Activated CD4-positive, alpha-beta T cell treated with anti-CD3 and anti-CD28 coated beads, Interleukin-2, amount 10 ng/mL, durations not matched to agents 7 days and 5 days (primary cell): ENCODE measurements around the gene MAT2A. TPM values are rescaled to one million over a fixed set of nuclear protein-coding genes. Genes with fewer than 3 reads are reported as not detected.
"Not testable (repeated sequence)": the region's sequence is repeated elsewhere in the genome, so short reads cannot be mapped to it uniquely, and the experiment has no call there.

Experiments
- CTCF ChIA-PET: fragments of 350-600 bp; sonication (Branson Sonifier 250); formaldehyde crosslinking; loops from one replicate; lab custom pipeline; 2021; ENCODE audit warnings: antibody characterized with exemption; lab: Charles Lee
- POLR2A ChIA-PET: fragments of 350-600 bp; sonication (Branson Sonifier 250); formaldehyde crosslinking; loops from one replicate; lab custom pipeline; 2021; ENCODE audit warnings: antibody characterized with exemption; lab: Charles Lee
- DNase-seq: peaks from one replicate; pipeline ENCODE4 v3.0.0-alpha.2; 2020
- H3K27ac Mint-ChIP-seq: one replicate; pipeline ENCODE4 v1.8.0; 2021; ENCODE audit warnings: mild to moderate bottlenecking, moderate library complexity, mixed read lengths
- H3K27me3 Mint-ChIP-seq: one replicate; pipeline ENCODE4 v1.8.0; 2021; ENCODE audit warnings: mixed read lengths
- H3K36me3 Mint-ChIP-seq: one replicate; pipeline ENCODE4 v1.8.0; 2021; ENCODE audit warnings: low read depth, mixed read lengths
- H3K4me1 Mint-ChIP-seq: one replicate; pipeline ENCODE4 v1.8.0; 2021; ENCODE audit warnings: mixed read lengths
- H3K4me3 Mint-ChIP-seq: one replicate; pipeline ENCODE4 v1.8.0; 2021; ENCODE audit warnings: mild to moderate bottlenecking, moderate library complexity, mixed read lengths
- H3K9me3 Mint-ChIP-seq: one replicate; pipeline ENCODE4 v1.8.0; 2021; ENCODE audit warnings: mixed read lengths
- total RNA-seq, 2 experiments: library from RNA; stranded (reverse); gene quantifications; one replicate each; pipeline ENCODE4 v1.2.3, GENCODE V29; 2021

The MAT2A gene
- total RNA-seq, 2 experiments from 2014 or later = 263 to 269 TPM

DNA sequence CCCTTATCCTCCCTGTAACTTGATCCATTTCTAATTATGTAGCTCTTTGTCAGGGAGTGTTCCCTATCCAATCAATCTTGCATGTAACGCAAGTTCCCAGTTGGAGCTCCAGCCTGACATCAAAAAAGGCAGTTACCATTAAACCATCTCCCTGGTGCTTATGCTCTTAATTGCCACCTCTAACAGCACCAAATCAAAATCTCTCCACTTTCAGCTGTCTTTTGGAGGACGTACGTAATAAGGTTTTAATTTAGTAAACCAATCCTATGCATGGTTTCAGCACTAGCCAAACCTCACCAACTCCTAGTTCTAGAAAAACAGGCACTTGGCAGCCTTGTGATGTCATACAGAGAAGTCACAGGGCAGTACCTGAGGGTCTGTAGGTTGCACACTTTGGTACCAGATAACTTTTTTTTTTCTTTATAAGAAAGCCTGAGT is 5.3 kb downstream of the MAT2A start:
- Mint-ChIP-seq H3K36me3 (peaks cover 78% of the 10 kb centered on the region), H3K4me1 (peaks cover 39% of the 10 kb centered on the region)
- not testable (repeated sequence) for H3K27ac Mint-ChIP-seq, H3K27me3 Mint-ChIP-seq, H3K4me3 Mint-ChIP-seq, H3K9me3 Mint-ChIP-seq, DNase-seq
- CTCF ChIA-PET = interaction anchor here (0.7 to 2.4 kb wide), 6 partner anchors 101 to 153 kb away, joined by 3 to 5 read pairs (median 3); no protein-coding TSS in a partner anchor
- POLR2A ChIA-PET = interaction anchor here (0.6 kb wide), 1 partner anchor 39 kb away, joined by 4 read pairs; no protein-coding TSS in a partner anchor

DNA sequence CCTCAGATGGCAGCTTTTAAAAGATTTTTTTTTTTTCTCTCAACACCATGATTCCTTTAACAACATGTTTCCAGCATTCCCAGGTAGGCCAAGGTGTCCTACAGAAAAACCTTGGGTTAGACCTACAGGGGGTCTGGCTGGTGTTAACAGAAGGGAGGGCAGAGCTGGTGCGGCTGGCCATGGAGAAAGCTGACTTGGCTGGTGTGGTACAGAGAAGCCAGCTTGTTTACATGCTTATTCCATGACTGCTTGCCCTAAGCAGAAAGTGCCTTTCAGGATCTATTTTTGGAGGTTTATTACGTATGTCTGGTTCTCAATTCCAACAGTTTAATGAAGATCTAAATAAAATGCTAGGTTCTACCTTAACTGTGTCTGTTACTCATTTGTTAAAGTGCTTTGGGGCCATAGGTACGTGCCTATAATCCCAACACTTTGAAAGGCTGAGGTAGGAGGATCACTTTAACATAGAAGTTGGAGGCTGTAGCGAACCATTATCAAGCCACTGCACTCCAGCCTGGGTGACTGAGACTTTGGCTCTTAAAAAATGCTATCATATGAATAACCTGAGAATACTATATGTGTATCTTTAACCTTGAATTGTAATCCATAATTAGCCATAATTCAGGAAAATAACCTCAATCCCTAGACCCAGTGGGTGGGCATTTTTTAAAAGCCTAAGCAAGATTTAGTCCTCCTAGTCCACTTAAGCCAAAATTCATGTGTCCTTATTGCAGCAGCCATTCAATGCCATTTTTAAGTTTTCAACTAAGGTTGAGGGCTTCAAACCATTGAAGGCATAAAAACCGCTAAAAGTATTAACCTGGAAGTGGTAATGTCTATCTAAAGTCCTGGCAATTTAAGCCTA is 6.2 kb downstream of the MAT2A start:
- H3K9me3 Mint-ChIP-seq, H3K27ac Mint-ChIP-seq, H3K27me3 Mint-ChIP-seq, DNase-seq, H3K4me3 Mint-ChIP-seq: not testable (repeated sequence)
- Mint-ChIP-seq H3K4me1 (peaks cover 39% of the 10 kb centered on the region), H3K36me3 (peaks cover 76% of the 10 kb centered on the region)
- ChIA-PET CTCF (interaction anchor here (0.8 to 2.4 kb wide), 8 partner anchors 41 to 190 kb away, joined by 3 to 5 read pairs (median 3); no protein-coding TSS in a partner anchor), POLR2A (interaction anchor here (0.6 to 1.1 kb wide), 2 partner anchors 11 to 491 kb away, joined by 4 read pairs; no protein-coding TSS in a partner anchor)

DNA sequence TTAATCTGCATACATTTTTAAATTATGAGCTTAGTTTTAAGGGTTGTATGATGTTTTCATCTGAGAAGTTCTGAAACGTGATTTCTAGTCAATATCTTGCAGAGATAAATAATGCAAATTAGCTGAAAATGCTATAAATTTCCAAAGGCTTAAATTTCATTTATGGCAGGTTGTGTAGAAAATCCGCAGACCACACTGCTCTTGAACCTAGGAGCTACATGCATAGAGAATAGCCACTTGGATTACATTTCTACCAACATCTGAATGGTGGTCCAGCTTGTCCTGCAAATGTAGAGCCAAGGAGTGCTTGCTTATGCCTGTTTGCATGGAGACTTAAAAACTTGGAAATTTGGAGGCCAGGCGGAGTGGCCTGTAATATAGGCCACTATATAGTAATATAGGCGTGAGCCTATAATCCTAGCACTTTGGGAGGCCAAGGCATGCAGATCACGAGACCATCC is 6.8 kb downstream of the MAT2A start:
- POLR2A ChIA-PET = interaction anchor here (0.6 to 1.1 kb wide), 3 partner anchors 11 to 923 kb away, joined by 3 to 4 read pairs (median 4); no protein-coding TSS in a partner anchor
- no peak for DNase-seq
- Mint-ChIP-seq H3K4me3 (no peak overlapping the region), H3K4me1 (peaks cover 33% of the 10 kb centered on the region), H3K9me3 (no peaks in the 10 kb centered on the region), H3K27ac (no peak overlapping the region), H3K27me3 (no peaks in the 10 kb centered on the region), H3K36me3 (peaks cover 72% of the 10 kb centered on the region)
- CTCF ChIA-PET = interaction anchor here (0.8 to 2.4 kb wide), 5 partner anchors 41 to 191 kb away, joined by 3 to 5 read pairs (median 4); no protein-coding TSS in a partner anchor

GRCh38 chr2:85547089-85547858 is 8.3 kb downstream of the MAT2A start:
- H3K4me1 Mint-ChIP-seq = peaks cover 23% of the 10 kb centered on the region
- peaks cover 72% of the 10 kb centered on the region for H3K36me3 Mint-ChIP-seq
- no peaks in the 10 kb centered on the region for H3K27me3 Mint-ChIP-seq
- no peak for DNase-seq
- no peak overlapping the region for H3K27ac Mint-ChIP-seq
- ChIA-PET CTCF (interaction anchor here (0.9 to 5.2 kb wide), 3 partner anchors 15 to 156 kb away, joined by 3 to 44 read pairs (median 3); partner anchors contain the start of gene GGCX), POLR2A (no interaction called here)
- no peak overlapping the region for H3K4me3 Mint-ChIP-seq
- no peaks in the 10 kb centered on the region for H3K9me3 Mint-ChIP-seq

GRCh38 chr2:85547859-85548607 is 9.1 kb downstream of the MAT2A start:
- H3K36me3 Mint-ChIP-seq = peaks cover 66% of the 10 kb centered on the region
- H3K9me3 Mint-ChIP-seq = no peaks in the 10 kb centered on the region
- ChIA-PET CTCF (interaction anchor here (0.8 to 6.7 kb wide), 7 partner anchors 7 to 157 kb away, joined by 3 to 65 read pairs (median 3); partner anchors contain the start of genes C2orf68, GGCX, MAT2A and SH2D6), POLR2A (interaction anchor here (0.6 to 0.7 kb wide), 2 partner anchors 64 to 140 kb away, joined by 3 to 5 read pairs; no protein-coding TSS in a partner anchor)
- no peaks in the 10 kb centered on the region for H3K27me3 Mint-ChIP-seq
- H3K4me1 Mint-ChIP-seq = peaks cover 17% of the 10 kb centered on the region
- H3K27ac Mint-ChIP-seq = peak overlapping the region; percentile 65
- DNase-seq = no peak
- no peak overlapping the region for H3K4me3 Mint-ChIP-seq

DNA sequence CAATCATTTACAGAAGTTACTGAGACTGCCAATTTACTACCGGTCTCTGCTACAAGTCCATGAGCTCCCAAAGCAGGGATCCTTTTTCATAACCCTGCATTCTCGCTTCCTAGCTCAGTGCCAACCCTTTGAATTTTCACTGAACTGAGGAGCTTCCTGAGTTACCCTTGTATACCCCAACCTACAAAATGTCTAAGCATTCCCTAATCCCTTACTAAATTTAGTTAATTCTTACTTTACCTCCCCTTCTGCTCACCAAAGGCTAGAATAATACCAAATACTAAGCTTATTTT is 9.6 kb downstream of the MAT2A start:
- H3K36me3 Mint-ChIP-seq = peaks cover 61% of the 10 kb centered on the region

DNA sequence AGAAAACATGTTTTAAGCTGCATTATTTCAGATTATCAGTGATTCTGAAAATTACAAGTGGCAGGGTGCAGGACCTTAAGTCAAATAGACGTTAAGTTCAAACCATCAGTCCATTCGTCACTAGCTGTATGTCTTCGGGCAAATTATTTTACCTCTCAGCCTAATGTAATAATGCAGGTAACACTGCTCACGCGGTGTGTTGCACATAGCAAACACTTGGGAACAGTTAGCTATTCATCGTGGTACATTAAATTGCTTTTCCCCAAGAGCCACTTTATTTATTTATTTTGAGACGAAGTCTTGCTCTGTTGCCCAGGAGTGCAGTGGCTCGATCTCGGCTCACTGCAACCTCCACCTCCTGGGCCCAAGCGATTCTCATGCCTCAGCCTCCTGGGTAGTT is 10.1 kb downstream of the MAT2A start:
- H3K9me3 Mint-ChIP-seq = no peaks in the 10 kb centered on the region
- H3K27me3 Mint-ChIP-seq = no peaks in the 10 kb centered on the region
- H3K36me3 Mint-ChIP-seq = peaks cover 56% of the 10 kb centered on the region
- ChIA-PET CTCF (interaction anchor here (0.7 to 6.7 kb wide), 8 partner anchors 8 to 157 kb away, joined by 3 to 65 read pairs (median 4); partner anchors contain the start of genes C2orf68, GGCX, MAT2A and SH2D6), POLR2A (no interaction called here)
- peak overlapping the region; percentile 57 for H3K27ac Mint-ChIP-seq
- DNase-seq = no peak
- H3K4me3 Mint-ChIP-seq = no peak overlapping the region
- peaks cover 9% of the 10 kb centered on the region for H3K4me1 Mint-ChIP-seq

More for the DNA sequence above, 9.6 kb downstream of the MAT2A start:
- H3K4me3 Mint-ChIP-seq = no peak overlapping the region
- H3K27ac Mint-ChIP-seq = peak overlapping the region; percentile 57
- peaks cover 13% of the 10 kb centered on the region for H3K4me1 Mint-ChIP-seq
- ChIA-PET CTCF (interaction anchor here (0.8 to 6.7 kb wide), 7 partner anchors 8 to 157 kb away, joined by 3 to 65 read pairs (median 5); partner anchors contain the start of genes C2orf68, GGCX, MAT2A and SH2D6), POLR2A (interaction anchor here (0.6 to 0.7 kb wide), 2 partner anchors 64 to 140 kb away, joined by 3 to 5 read pairs; no protein-coding TSS in a partner anchor)
- no peaks in the 10 kb centered on the region for H3K27me3 Mint-ChIP-seq
- DNase-seq = no peak
- H3K9me3 Mint-ChIP-seq = no peaks in the 10 kb centered on the region

GRCh38 chr2:85549826-85550225 is 10.9 kb downstream of the MAT2A start:
- no peak for DNase-seq
- H3K27ac Mint-ChIP-seq = peak overlapping the region; percentile 19
- ChIA-PET POLR2A (interaction anchor here (0.8 to 1.1 kb wide), 3 partner anchors 11 to 223 kb away, joined by 4 to 8 read pairs (median 7); partner anchors contain the start of genes MAT2A and TGOLN2), CTCF (interaction anchor here (0.6 to 6.7 kb wide), 8 partner anchors 9 to 590 kb away, joined by 3 to 65 read pairs (median 12); partner anchors contain the start of genes GGCX, MAT2A and SH2D6)
- H3K27me3 Mint-ChIP-seq = no peaks in the 10 kb centered on the region
- no peak overlapping the region for H3K4me3 Mint-ChIP-seq
- H3K4me1 Mint-ChIP-seq = peaks cover 5% of the 10 kb centered on the region
- H3K36me3 Mint-ChIP-seq = peaks cover 55% of the 10 kb centered on the region
- no peaks in the 10 kb centered on the region for H3K9me3 Mint-ChIP-seq

GRCh38 chr2:85550486-85550885 is 11.5 kb downstream of the MAT2A start:
- H3K27ac Mint-ChIP-seq = no peak overlapping the region
- H3K4me3 Mint-ChIP-seq = no peak overlapping the region
- peaks cover 51% of the 10 kb centered on the region for H3K36me3 Mint-ChIP-seq
- ChIA-PET POLR2A (interaction anchor here (0.9 to 1.1 kb wide), 2 partner anchors 10 to 223 kb away, joined by 7 to 8 read pairs; partner anchors contain the start of gene TGOLN2), CTCF (interaction anchor here (1.3 to 6.7 kb wide), 7 partner anchors 10 to 160 kb away, joined by 4 to 65 read pairs (median 21); partner anchors contain the start of genes GGCX, MAT2A and SH2D6)
- no peaks in the 10 kb centered on the region for H3K9me3 Mint-ChIP-seq
- DNase-seq = no peak
- H3K4me1 Mint-ChIP-seq = peaks cover 5% of the 10 kb centered on the region
- no peaks in the 10 kb centered on the region for H3K27me3 Mint-ChIP-seq

- H3K4me1 Mint-ChIP-seq = peaks cover 5% of the 10 kb centered on the region
- H3K36me3 Mint-ChIP-seq = peaks cover 42% of the 10 kb centered on the region
- CTCF ChIA-PET = interaction anchor here (0.5 to 6.7 kb wide), 25 partner anchors 10 to 198 kb away, joined by 3 to 65 read pairs (median 4); partner anchors contain the start of genes C2orf68, ELMOD3, GGCX and MAT2A
- H3K27ac Mint-ChIP-seq = peak overlapping the region; percentile 31
- DNase-seq = peak; percentile 94
- H3K9me3 Mint-ChIP-seq = no peaks in the 10 kb centered on the region
- H3K27me3 Mint-ChIP-seq = no peaks in the 10 kb centered on the region
- POLR2A ChIA-PET = interaction anchor here (1.1 to 1.3 kb wide), 2 partner anchors 13 to 132 kb away, joined by 5 read pairs; partner anchors contain the start of gene MAT2A
- no peak overlapping the region for H3K4me3 Mint-ChIP-seq
Measured at GRCh38 chr2:85551698-85552678, 13.0 kb downstream of the MAT2A start.
